HL-60 (cell line): ENCODE results near the gene PARP16.

Experiments
- DNase-seq, 2 experiments: peaks; one replicate each; pipeline ENCODE4 v3.0.0-alpha.2; 2010 to 2020; ENCODE audit warnings: low read depth in 1 of 2, low spot score in 1 of 2
- H3K27ac ChIP-seq: fragments of 250-450 bp; sonication (Bioruptor Pico); replicated peaks from 2 replicates; pipeline ENCODE4 v1.5.1; 2020; ENCODE audit warnings: mild to moderate bottlenecking, moderate library complexity
- H3K27me3 ChIP-seq: fragments of 250-450 bp; sonication (Bioruptor Pico); 2 replicates; pipeline ENCODE4 v1.5.1; 2021; ENCODE audit warnings: mild to moderate bottlenecking, moderate library complexity; ENCODE audit not compliant: insufficient read depth, poor library complexity, severe bottlenecking
- H3K4me3 ChIP-seq: replicated peaks from 2 replicates; pipeline ENCODE4 v1.5.1; 2011; ENCODE audit warnings: mild to moderate bottlenecking, control low read depth, low read length; ENCODE audit not compliant: insufficient read depth
- CTCF ChIP-seq: IDR thresholded peaks from one replicate; pipeline ENCODE4 v1.5.1; 2011; ENCODE audit warnings: low read length, control low read depth, inconsistent platforms; ENCODE audit not compliant: insufficient read depth
- GABPA ChIP-seq: IDR thresholded peaks from 2 replicates; pipeline ENCODE4 v1.6.1; 2012; ENCODE audit warnings: low read depth
- POLR2AphosphoS5 ChIP-seq: IDR thresholded peaks from 2 replicates; pipeline ENCODE4 v1.6.1; 2012; ENCODE audit warnings: low read depth
- REST ChIP-seq: IDR thresholded peaks from 2 replicates; pipeline ENCODE4 v1.6.1; 2012; ENCODE audit warnings: low read depth; ENCODE audit not compliant: insufficient replicate concordance
- SPI1 ChIP-seq: IDR thresholded peaks from 2 replicates; pipeline ENCODE4 v1.6.1; 2012; ENCODE audit warnings: low read depth, mild to moderate bottlenecking, borderline replicate concordance

Gene PARP16

GRCh38 chr15:65330934-65331645 lies 44.4 kb upstream of the PARP16 start:
- peaks cover 10% of the 10 kb centered on the region for H3K27me3 ChIP-seq
- H3K27ac ChIP-seq = no peak overlapping the region
- H3K4me3 ChIP-seq = no peak overlapping the region
- peak; percentile 85 for TF ChIP-seq REST
- no peak for TF ChIP-seq GABPA
- no peak for TF ChIP-seq CTCF
- TF ChIP-seq SPI1 = no peak
- TF ChIP-seq POLR2AphosphoS5 = no peak
- DNase-seq = no peak

GRCh38 chr15:65329984-65330735 lies 43.5 kb upstream of the PARP16 start:
- DNase-seq = no peak
- no peak overlapping the region for H3K27ac ChIP-seq
- TF ChIP-seq POLR2AphosphoS5 = no peak
- no peak overlapping the region for H3K4me3 ChIP-seq
- peaks cover 8% of the 10 kb centered on the region for H3K27me3 ChIP-seq

- no peak overlapping the region for H3K4me3 ChIP-seq
- DNase-seq = no peak
- peaks cover 8% of the 10 kb centered on the region for H3K27me3 ChIP-seq
- no peak overlapping the region for H3K27ac ChIP-seq
- TF ChIP-seq REST (no peak), CTCF (no peak), POLR2AphosphoS5 (no peak), SPI1 (no peak), GABPA (no peak)
Observed at GRCh38 chr15:65329288-65329983, 42.8 kb upstream of the PARP16 start.
